SK-N-MC (cell line): ENCODE measurements around the gene PIK3C2G.

Experiments used
- EZH2 ChIP-seq: fragments of 200-600 bp; sonication (generic); IDR thresholded peaks from one replicate; pipeline ENCODE4 v1.6.1; 2017; ENCODE audit warnings: antibody characterized with exemption
- FOXP2 ChIP-seq: optimal IDR thresholded peaks from 2 replicates; pipeline ENCODE3; 2011; ENCODE audit warnings: mild to moderate bottlenecking, moderate library complexity; ENCODE audit not compliant: insufficient read depth; ENCODE audit errors: extremely low read length, control extremely low read depth
- POLR2AphosphoS5 ChIP-seq: IDR thresholded peaks from 2 replicates; pipeline ENCODE4 v1.6.1; 2012; ENCODE audit warnings: mild to moderate bottlenecking, low read depth, low read length, borderline replicate concordance

GRCh38 chr12:18689771-18690170, 428.5 kb downstream of the PIK3C2G start:
- TF ChIP-seq EZH2 (no peak), POLR2AphosphoS5 (no peak), FOXP2 (no peak)
